GM12875 (cell line): ENCODE results near the gene SFXN1.

Experiments used
- H3K4me3 ChIP-seq: one replicate; pipeline ENCODE4 v1.5.1; 2011; ENCODE audit warnings: low read depth, low read length, control low read depth
- CTCF ChIP-seq: IDR thresholded peaks from 2 replicates; pipeline ENCODE4 v1.5.1; 2011; ENCODE audit warnings: low read depth, mild to moderate bottlenecking, control low read depth, inconsistent platforms, low read length, moderate library complexity, borderline replicate concordance; ENCODE audit not compliant: insufficient read depth

SFXN1 gene

GRCh38 chr5:175541264-175541663 is 62.9 kb downstream of the SFXN1 start:
- TF ChIP-seq CTCF: no peak
- no peak overlapping the region for H3K4me3 ChIP-seq

GRCh38 chr5:175542232-175542965 is 64.0 kb downstream of the SFXN1 start:
- H3K4me3 ChIP-seq: no peak overlapping the region
- no peak for TF ChIP-seq CTCF

- TF ChIP-seq CTCF: no peak
- H3K4me3 ChIP-seq: no peak overlapping the region
These were observed 64.5 kb downstream of the SFXN1 start for GRCh38 chr5:175542966-175543235.

GRCh38 chr5:175544108-175544511 is 65.8 kb downstream of the SFXN1 start:
- no peak overlapping the region for H3K4me3 ChIP-seq
- TF ChIP-seq CTCF: no peak

- no peak for TF ChIP-seq CTCF
- no peak overlapping the region for H3K4me3 ChIP-seq
These were observed 66.2 kb downstream of the SFXN1 start for GRCh38 chr5:175544586-175544985.

GRCh38 chr5:175547842-175548241 is 69.5 kb downstream of the SFXN1 start:
- TF ChIP-seq CTCF: no peak
- H3K4me3 ChIP-seq: no peak overlapping the region

- TF ChIP-seq CTCF: no peak
These were observed 70.4 kb downstream of the SFXN1 start for GRCh38 chr5:175548626-175549311.

More at GRCh38 chr5:175548626-175549311, 70.4 kb downstream of the SFXN1 start:
- no peak overlapping the region for H3K4me3 ChIP-seq
